B cell (primary cell): Measurements from ENCODE around the gene SLAMF9.

Experiments
- CTCF ChIP-seq: fragments of 200-600 bp; IDR thresholded peaks from one replicate; pipeline ENCODE4 v1.8.0; 2022; ENCODE audit warnings: antibody characterized with exemption, mild to moderate bottlenecking
- EZH2 ChIP-seq: IDR thresholded peaks from 2 replicates; pipeline ENCODE4 v1.6.1; 2012; ENCODE audit warnings: borderline replicate concordance, low read depth, mild to moderate bottlenecking, moderate library complexity, low read length; ENCODE audit not compliant: insufficient read depth, poor library complexity, severe bottlenecking

- TF ChIP-seq CTCF, result no peak
- no peak for TF ChIP-seq EZH2
These were observed 13.9 kb downstream of the SLAMF9 start for GRCh38 chr1:159940006-159940620.
